Trophoblast cell (in vitro differentiated cells and primary cell): ENCODE data around the gene NABP1. TPM values are rescaled to one million over a fixed set of nuclear protein-coding genes. Genes with fewer than 3 reads are reported as not detected.

Source experiments
- DNase-seq, 2 donors: peaks; one replicate each; pipeline ENCODE4 v3.0.0-alpha.2; 2016
- H2AFZ ChIP-seq: 2 replicates; pipeline ENCODE4 v1.6.1; 2013; ENCODE audit warnings: low read length, moderate library complexity, mild to moderate bottlenecking; ENCODE audit not compliant: insufficient read depth, poor library complexity
- H2AK5ac ChIP-seq: 2 replicates; pipeline ENCODE4 v1.6.1; 2013; ENCODE audit warnings: mild to moderate bottlenecking, low read length
- H2BK120ac ChIP-seq: 2 replicates; pipeline ENCODE4 v1.6.1; 2013; ENCODE audit warnings: low read length, mild to moderate bottlenecking, moderate library complexity; ENCODE audit not compliant: insufficient read depth, poor library complexity
- H2BK12ac ChIP-seq: 2 replicates; pipeline ENCODE4 v1.6.1; 2013; ENCODE audit warnings: mild to moderate bottlenecking, low read length, moderate library complexity
- H2BK5ac ChIP-seq: 2 replicates; pipeline ENCODE4 v1.6.1; 2013; ENCODE audit warnings: low read length, low read depth, moderate library complexity, mild to moderate bottlenecking; ENCODE audit not compliant: poor library complexity
- H3K14ac ChIP-seq: 2 replicates; pipeline ENCODE4 v1.6.1; 2013; ENCODE audit warnings: mild to moderate bottlenecking, low read length
- H3K18ac ChIP-seq: 2 replicates; pipeline ENCODE4 v1.6.1; 2013; ENCODE audit warnings: mild to moderate bottlenecking, low read length
- H3K23ac ChIP-seq: 2 replicates; pipeline ENCODE4 v1.6.1; 2013; ENCODE audit warnings: low read length
- H3K27ac ChIP-seq: 2 replicates; pipeline ENCODE4 v1.5.1; 2013; ENCODE audit warnings: low read depth, mild to moderate bottlenecking, inconsistent platforms, low read length, moderate library complexity
- H3K27me3 ChIP-seq: 2 replicates; pipeline ENCODE4 v1.6.1; 2013; ENCODE audit warnings: inconsistent platforms, mild to moderate bottlenecking, low read length, moderate library complexity; ENCODE audit not compliant: insufficient read depth
- H3K36me3 ChIP-seq, 2 experiments: 1 replicate in 1 of 2; 2 replicates in 1 of 2; pipeline ENCODE4 v1.6.1; 2013; ENCODE audit warnings: low read length in 2 of 2, mild to moderate bottlenecking in 2 of 2, moderate library complexity in 1 of 2; ENCODE audit not compliant: insufficient read depth in 2 of 2, control insufficient read depth in 1 of 2
- H3K4ac ChIP-seq: 2 replicates; pipeline ENCODE4 v1.6.1; 2013; ENCODE audit warnings: low read depth, mild to moderate bottlenecking, low read length, moderate library complexity
- H3K4me1 ChIP-seq, 2 experiments: 1 replicate in 1 of 2; 2 replicates in 1 of 2; pipeline ENCODE4 v1.6.1; 2013; ENCODE audit warnings: low read length in 2 of 2, mild to moderate bottlenecking in 2 of 2, moderate library complexity in 1 of 2; ENCODE audit not compliant: insufficient read depth in 2 of 2, control insufficient read depth in 1 of 2
- H3K4me2 ChIP-seq: 2 replicates; pipeline ENCODE4 v1.6.1; 2013; ENCODE audit warnings: inconsistent platforms, mild to moderate bottlenecking, low read length, moderate library complexity
- H3K4me3 ChIP-seq: 2 replicates; pipeline ENCODE4 v1.5.1; 2013; ENCODE audit warnings: mild to moderate bottlenecking, low read depth, low read length, inconsistent platforms
- H3K79me1 ChIP-seq: one replicate; pipeline ENCODE4 v1.6.1; 2013; ENCODE audit warnings: low read length
- H3K79me2 ChIP-seq: 2 replicates; pipeline ENCODE4 v1.6.1; 2013; ENCODE audit warnings: low read length, mild to moderate bottlenecking; ENCODE audit not compliant: control insufficient read depth, insufficient read depth, poor library complexity
- H3K9ac ChIP-seq: 2 replicates; pipeline ENCODE4 v1.6.1; 2013; ENCODE audit warnings: mild to moderate bottlenecking, low read length
- H3K9me3 ChIP-seq: 2 replicates; pipeline ENCODE4 v1.6.1; 2013; ENCODE audit warnings: low read depth, mild to moderate bottlenecking, control low read depth, inconsistent platforms, low read length; ENCODE audit not compliant: insufficient read depth
- H4K12ac ChIP-seq: 2 replicates; pipeline ENCODE4 v1.6.1; 2013; ENCODE audit warnings: low read depth, mild to moderate bottlenecking, low read length, moderate library complexity
- H4K8ac ChIP-seq: 2 replicates; pipeline ENCODE4 v1.6.1; 2013; ENCODE audit warnings: low read depth, mild to moderate bottlenecking, low read length, moderate library complexity
- H4K91ac ChIP-seq: one replicate; pipeline ENCODE4 v1.6.1; 2013; ENCODE audit warnings: low read depth, mild to moderate bottlenecking, low read length, moderate library complexity
- WGBS: extraction: QIAGEN DNeasy Blood & Tissue Kit; methylation state at CpG from one replicate; pipeline ENCODE4 v1.1.7; 2013; ENCODE audit warnings: missing lambda C conversion rate; ENCODE audit not compliant: insufficient read length, insufficient coverage; ENCODE audit errors: extremely low coverage; 5-methylcytosine and 5-hydroxymethylcytosine counted together
- polyA plus RNA-seq: library from polyadenylated mRNA; stranded (reverse); fragments of 200-250 nt; gene quantifications from 2 replicates; pipeline ENCODE4 v1.2.3, GENCODE V29; 2013

The NABP1 gene
- polyA plus RNA-seq, result 101 and 113 TPM in 2 replicates

DNA sequence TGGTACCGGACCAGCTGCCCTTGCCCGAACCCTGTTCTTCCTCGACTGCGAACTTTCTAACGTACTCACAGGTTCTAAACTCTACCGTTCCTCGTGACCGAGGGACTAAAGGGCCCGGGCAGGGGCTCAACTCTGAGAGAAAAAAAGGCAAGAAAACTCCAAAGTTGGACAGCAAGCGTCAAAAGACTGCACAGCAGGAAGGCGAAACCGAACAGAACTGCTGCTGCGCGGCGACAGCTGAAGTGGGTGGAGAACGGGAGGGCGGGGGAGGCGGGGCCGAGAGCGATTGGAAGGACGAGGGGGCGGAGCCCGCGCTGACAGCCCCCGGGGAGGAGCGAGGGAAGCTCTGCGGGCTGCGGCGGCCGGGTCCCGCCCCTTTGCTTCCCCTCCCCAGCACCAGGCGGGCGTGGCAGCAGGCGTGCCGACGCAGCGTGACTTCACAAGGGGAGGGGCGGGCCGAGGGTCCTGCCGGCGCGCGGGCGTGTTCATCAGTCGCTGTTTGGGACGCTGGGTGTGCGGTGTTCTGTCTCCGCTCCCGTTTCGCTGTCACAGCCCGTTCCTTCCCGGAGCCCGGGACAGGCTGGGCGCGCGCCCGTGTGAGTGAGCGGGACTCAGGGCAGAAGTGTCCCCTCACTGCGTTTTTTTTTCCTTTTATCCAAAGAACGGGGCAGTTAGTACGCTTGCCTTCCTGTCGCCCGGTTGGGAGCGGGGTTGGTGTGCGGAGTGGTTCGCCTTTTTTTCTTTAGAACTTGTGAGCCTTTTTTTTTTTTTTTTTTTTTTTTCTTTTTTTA is at the start of gene NABP1:
TSS of gene NABP1 (plus strand) at position 491 of the 791 bp plus-strand sequence. CDS start 479 bp downstream, outside the sequence.
- peaks cover 22% of the 10 kb centered on the region for H3K79me1 ChIP-seq
- WGBS, result no CpG with 5 or more reads among the region's 66 CpGs
- peak within 1 kb of the TSS; percentile 96 for H4K8ac ChIP-seq
- H2AK5ac ChIP-seq, result peak within 1 kb of the TSS; percentile 98
- H3K9me3 ChIP-seq, result no peaks in the 10 kb centered on the region
- H3K4me3 ChIP-seq, result peak within 1 kb of the TSS; percentile 81
- H3K23ac ChIP-seq, result no peak within 1 kb of the TSS
- H2BK12ac ChIP-seq, result peak within 1 kb of the TSS; percentile 75
- peak within 1 kb of the TSS; percentile 92 for H2BK120ac ChIP-seq
- peaks cover 15% of the 10 kb centered on the region for H3K79me2 ChIP-seq
- no peaks in the 10 kb centered on the region for H3K27me3 ChIP-seq
- H3K18ac ChIP-seq, result peak within 1 kb of the TSS; percentile 98
- peak within 1 kb of the TSS; percentile 99 for H3K4ac ChIP-seq
- peak within 1 kb of the TSS; percentile 89 for H2AFZ ChIP-seq
- peak within 1 kb of the TSS; percentile 97 for H3K14ac ChIP-seq
- peaks cover 5 to 7% of the 10 kb centered on the region in 2 experiments for H3K4me1 ChIP-seq
- H3K27ac ChIP-seq, result peak within 1 kb of the TSS; percentile 98
- H4K91ac ChIP-seq, result peak within 1 kb of the TSS; percentile 96
- H4K12ac ChIP-seq, result peak within 1 kb of the TSS; percentile 94
- peak; percentile 98 for DNase-seq
- H3K4me2 ChIP-seq, result peak within 1 kb of the TSS; percentile 80
- peak within 1 kb of the TSS; percentile 92 for H3K9ac ChIP-seq
- peak within 1 kb of the TSS; percentile 99 for H2BK5ac ChIP-seq
- peaks cover 2 to 3% of the 10 kb centered on the region in 2 experiments for H3K36me3 ChIP-seq

GRCh38 chr2:191629001-191629453 is 48.9 kb upstream of the NABP1 start:
- H3K36me3 ChIP-seq, result no peaks in the 10 kb centered on the region
- H3K9me3 ChIP-seq, result no peaks in the 10 kb centered on the region
- H2BK12ac ChIP-seq, result no peak overlapping the region
- no peak overlapping the region for H3K4me2 ChIP-seq
- no peak overlapping the region for H3K4me3 ChIP-seq
- no peak overlapping the region for H3K27ac ChIP-seq
- no peak overlapping the region for H3K4ac ChIP-seq
- no peak overlapping the region for H2AK5ac ChIP-seq
- H3K4me1 ChIP-seq, result peaks cover 2 to 9% of the 10 kb centered on the region in 2 experiments
- H2AFZ ChIP-seq, result no peak overlapping the region
- no CpG with 5 or more reads among the region's 7 CpGs for WGBS
- H4K12ac ChIP-seq, result no peak overlapping the region
- no peak for DNase-seq
- no peak overlapping the region for H2BK5ac ChIP-seq
- H3K14ac ChIP-seq, result no peak overlapping the region
- H3K9ac ChIP-seq, result no peak overlapping the region
- no peak overlapping the region for H3K18ac ChIP-seq
- H3K23ac ChIP-seq, result no peak overlapping the region
- H4K8ac ChIP-seq, result no peak overlapping the region
- peaks cover 5% of the 10 kb centered on the region for H3K79me1 ChIP-seq
- no peak overlapping the region for H2BK120ac ChIP-seq
- H3K79me2 ChIP-seq, result no peaks in the 10 kb centered on the region
- no peaks in the 10 kb centered on the region for H3K27me3 ChIP-seq
- no peak overlapping the region for H4K91ac ChIP-seq

- WGBS, result no CpG with 5 or more reads among the region's 1 CpG
- Histone ChIP-seq H4K12ac (no peak overlapping the region), H3K27ac (no peak overlapping the region), H3K9me3 (no peaks in the 10 kb centered on the region), H3K79me2 (no peaks in the 10 kb centered on the region), H3K4me3 (no peak overlapping the region), H2BK120ac (no peak overlapping the region), H4K91ac (no peak overlapping the region), H3K18ac (no peak overlapping the region), H4K8ac (no peak overlapping the region), H3K79me1 (peaks cover 5% of the 10 kb centered on the region), H3K27me3 (no peaks in the 10 kb centered on the region), H3K4me1 (peaks cover 2 to 3% of the 10 kb centered on the region in 2 experiments), H2BK5ac (no peak overlapping the region), H3K23ac (no peak overlapping the region), H3K9ac (no peak overlapping the region), H3K4me2 (no peak overlapping the region), H2BK12ac (no peak overlapping the region), H3K36me3 (no peaks in the 10 kb centered on the region), H2AFZ (no peak overlapping the region), H3K4ac (no peak overlapping the region), H3K14ac (no peak overlapping the region), H2AK5ac (no peak overlapping the region)
- DNase-seq, result peak in 1 of 2 donors; percentile 44
Observed at GRCh38 chr2:191629976-191630712, 47.8 kb upstream of the NABP1 start.

- Histone ChIP-seq H2BK5ac (peak overlapping the region; percentile 46), H3K14ac (no peak overlapping the region), H4K8ac (no peak overlapping the region), H3K9ac (no peak overlapping the region), H2AK5ac (no peak overlapping the region), H3K27ac (no peak overlapping the region), H2BK120ac (no peak overlapping the region), H2AFZ (no peak overlapping the region), H3K4ac (no peak overlapping the region), H3K18ac (no peak overlapping the region), H2BK12ac (no peak overlapping the region), H3K4me1 (peaks cover 0 to 4% of the 10 kb centered on the region in 2 experiments), H4K12ac (no peak overlapping the region), H3K4me3 (no peak overlapping the region), H3K36me3 (no peaks in the 10 kb centered on the region), H3K9me3 (no peaks in the 10 kb centered on the region), H3K27me3 (no peaks in the 10 kb centered on the region), H3K23ac (no peak overlapping the region), H3K4me2 (no peak overlapping the region), H4K91ac (no peak overlapping the region), H3K79me1 (peaks cover 7% of the 10 kb centered on the region), H3K79me2 (no peaks in the 10 kb centered on the region)
- no CpG with 5 or more reads among the region's 1 CpG for WGBS
- peak in 1 of 2 donors; percentile 60 for DNase-seq
Observed at GRCh38 chr2:191631754-191632153, 46.2 kb upstream of the NABP1 start.
